HT-29 (cell line): ENCODE data around the gene LHX2. TPM values are rescaled to one million over a fixed set of nuclear protein-coding genes. Genes with fewer than 3 reads are reported as not detected.
"Not testable (repeated sequence)": the region's sequence is repeated elsewhere in the genome, so short reads cannot be mapped to it uniquely, and the experiment has no call there.

Experiments used
- DNase-seq: peaks from one replicate; pipeline ENCODE4 v3.0.0-alpha.2; 2015; ENCODE audit warnings: low spot score
- total RNA-seq: library from RNA; depleted of rRNA; stranded (reverse); fragments of >200 nt; shearing (Covaris generic); gene quantifications from 2 replicates; pipeline ENCODE4 v1.2.3, GENCODE V29; 2014; rRNA removed

The LHX2 gene, protein sequence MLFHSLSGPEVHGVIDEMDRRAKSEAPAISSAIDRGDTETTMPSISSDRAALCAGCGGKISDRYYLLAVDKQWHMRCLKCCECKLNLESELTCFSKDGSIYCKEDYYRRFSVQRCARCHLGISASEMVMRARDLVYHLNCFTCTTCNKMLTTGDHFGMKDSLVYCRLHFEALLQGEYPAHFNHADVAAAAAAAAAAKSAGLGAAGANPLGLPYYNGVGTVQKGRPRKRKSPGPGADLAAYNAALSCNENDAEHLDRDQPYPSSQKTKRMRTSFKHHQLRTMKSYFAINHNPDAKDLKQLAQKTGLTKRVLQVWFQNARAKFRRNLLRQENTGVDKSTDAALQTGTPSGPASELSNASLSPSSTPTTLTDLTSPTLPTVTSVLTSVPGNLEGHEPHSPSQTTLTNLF
- total RNA-seq, result not detected in 2 replicates

DNA sequence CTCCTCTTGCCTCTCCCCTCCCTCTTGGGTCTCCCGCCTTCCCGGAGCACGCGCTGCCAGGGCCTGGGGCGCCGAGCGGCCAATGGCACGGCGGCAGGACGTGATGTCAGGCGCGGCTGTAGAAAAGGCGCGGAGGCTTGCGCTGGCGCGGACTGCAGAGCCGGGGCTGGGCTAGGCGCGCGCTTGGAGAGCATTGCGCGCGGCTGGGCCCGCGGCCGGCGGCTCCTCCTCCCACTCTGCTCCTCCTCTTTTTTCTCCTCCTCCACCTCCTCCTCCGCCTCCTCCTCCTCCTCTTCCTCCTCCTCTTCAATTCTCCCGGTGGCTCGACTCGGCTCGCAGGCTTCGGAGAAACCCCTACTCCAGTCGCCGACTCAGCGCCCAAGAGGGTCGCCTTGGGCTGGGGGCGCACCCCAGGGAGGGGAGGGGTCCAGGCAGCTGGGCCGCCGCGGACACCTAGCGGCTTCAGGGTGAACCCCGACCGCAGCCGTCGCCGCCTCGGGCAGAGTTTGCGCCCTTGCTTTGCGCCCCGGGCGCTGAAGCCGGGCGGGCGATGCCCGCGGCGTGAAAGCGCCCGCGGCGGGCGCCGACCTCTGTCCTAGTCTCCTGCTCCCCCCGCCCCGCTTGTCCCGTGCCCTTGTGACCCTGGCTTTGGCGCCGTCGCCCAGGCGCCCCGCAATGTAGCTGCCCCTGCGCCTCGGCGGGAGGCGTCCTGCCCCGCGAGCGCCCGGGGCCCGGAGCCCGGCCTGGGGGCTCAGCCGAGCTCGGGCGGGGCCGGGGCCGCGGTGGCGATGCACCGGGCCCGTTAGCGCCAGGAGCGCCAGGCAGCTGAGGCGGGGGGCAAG is at the start of gene LHX2:
LHX2 (plus strand) TSS at position 309 of the 842 bp plus-strand sequence. CDS start 581 bp downstream, outside the sequence.
- DNase-seq, result no peak

DNA sequence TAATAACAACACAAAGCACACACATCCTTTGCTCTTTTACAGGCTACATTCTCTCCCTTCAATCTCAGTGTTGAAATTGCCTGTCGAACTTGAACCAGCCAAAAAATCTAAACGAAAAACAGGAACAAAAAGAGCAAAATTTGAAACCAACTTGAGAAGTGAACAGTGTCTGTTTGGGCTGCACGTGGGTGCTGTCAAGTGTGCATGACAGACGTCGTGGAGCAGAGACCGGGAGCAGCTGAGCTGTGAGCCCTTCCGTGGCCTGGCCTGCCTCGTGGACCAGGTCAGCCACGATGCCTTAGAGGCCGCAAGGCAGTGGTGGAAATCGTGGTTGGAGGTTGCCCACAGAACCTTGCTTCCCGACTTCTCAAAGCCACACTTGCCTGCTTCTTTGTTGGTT is 46.8 kb upstream of the LHX2 start:
- no peak for DNase-seq

DNA sequence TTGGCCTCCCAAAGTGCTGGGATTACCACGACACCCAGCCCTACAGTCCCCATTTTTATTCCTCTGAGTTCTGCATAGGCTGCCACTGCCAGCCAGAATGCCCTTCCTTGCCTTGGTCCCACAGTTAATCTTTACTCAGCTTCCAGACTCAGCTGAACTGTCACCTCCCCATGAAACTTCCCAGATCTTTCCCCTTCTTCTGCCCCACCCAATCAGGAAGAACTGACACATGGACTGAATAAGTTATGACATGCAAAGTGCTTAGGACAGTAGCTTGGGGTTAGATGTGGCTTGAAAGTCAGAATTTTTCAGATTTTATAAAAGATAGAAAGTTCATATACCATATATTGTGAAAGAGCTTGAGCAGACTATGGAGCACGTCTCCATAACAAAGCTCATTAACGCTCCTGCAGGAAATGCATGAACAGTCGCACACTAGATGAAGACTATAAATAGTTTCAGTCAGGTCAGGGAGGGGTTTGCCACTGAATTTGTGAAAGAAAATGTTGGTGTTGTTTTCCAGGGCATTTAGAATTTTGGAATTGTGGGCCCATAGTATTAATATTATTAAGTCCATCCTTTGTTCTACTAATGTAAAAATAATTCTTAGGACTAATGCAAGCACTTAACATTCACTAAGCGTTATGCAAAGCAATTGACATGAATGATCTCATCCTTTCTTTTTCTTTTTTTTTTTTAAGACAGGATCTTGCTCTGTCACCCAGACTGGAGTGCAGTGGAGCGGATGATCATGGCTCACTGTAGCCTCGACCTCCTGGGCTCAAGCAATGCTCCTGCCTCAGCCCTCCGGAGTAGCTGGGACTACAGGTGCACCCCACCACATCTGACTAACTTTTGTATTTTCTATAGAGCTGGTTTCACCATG is 45.5 kb upstream of the LHX2 start:
- no peak for DNase-seq

DNA sequence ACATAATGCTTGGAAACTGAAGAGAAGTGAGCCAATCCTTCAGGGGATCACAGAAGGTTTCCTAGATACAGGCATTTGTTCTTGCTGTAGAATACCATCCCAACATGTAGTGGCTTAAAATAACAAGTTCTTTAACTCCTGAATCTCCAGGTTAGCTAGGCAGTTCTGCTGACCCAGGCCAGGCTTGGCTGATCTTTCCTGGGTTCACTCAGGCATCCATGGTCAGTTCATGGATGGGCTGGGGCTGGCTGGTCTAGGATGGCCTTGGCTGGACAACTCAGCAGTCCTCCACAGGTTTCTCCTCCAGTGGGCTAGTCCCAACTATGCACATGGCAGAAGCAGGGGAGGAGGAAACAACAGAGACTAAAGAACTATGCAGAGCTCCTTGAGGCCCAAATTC is 44.2 kb upstream of the LHX2 start:
- no peak for DNase-seq

DNA sequence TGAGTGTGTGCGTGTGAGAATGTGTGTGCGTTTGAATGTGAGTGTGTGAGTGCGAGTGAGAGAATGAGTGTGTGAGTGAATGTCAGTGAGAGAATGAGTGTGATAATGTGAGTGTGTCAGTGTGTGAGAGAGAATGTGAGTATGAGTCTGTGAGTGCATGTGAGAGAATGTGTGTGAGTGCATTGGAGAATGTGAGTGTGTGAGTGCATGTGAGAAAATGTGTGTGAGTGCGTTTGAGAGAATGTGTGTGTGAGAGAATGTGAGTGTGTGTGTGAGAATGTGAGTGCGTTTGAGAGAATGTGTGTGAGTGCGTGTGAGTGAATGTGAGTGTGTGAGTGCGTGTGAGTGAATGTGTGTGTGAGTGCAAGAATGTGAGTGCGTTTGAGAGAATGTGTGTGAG is 39.0 kb upstream of the LHX2 start:
- no peak for DNase-seq

DNA sequence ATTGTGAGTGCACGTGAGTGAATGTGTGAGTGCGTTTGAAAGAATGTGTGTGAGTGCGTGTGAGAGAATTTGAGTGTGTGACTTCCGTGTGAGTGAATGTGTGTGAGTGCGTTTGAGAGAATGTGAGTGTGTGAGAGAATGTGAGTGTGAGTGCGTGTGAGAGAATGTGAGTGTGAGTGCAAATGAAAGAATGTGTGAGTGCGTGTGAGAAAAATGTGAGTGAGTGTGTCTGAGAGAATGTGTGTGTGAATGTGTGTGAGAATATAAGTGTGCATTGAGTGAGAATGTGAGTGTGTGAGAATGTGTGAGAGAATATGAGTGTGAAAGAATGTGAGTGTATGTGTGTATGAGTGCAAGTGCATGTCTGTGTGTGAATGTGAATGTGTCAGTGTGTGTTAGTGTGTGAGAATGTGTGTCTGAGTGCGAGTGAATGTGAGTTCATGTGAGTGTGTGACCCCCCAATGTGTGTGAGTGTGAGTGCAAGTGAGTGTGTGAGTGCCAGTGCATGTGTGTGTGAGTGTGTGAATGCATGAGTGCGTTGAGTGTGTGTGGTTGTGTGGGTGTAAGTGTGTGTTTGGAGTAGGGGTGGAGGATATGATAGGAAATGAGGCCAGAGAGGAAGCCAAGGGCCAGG is 37.9 kb upstream of the LHX2 start:
- no peak for DNase-seq

DNA sequence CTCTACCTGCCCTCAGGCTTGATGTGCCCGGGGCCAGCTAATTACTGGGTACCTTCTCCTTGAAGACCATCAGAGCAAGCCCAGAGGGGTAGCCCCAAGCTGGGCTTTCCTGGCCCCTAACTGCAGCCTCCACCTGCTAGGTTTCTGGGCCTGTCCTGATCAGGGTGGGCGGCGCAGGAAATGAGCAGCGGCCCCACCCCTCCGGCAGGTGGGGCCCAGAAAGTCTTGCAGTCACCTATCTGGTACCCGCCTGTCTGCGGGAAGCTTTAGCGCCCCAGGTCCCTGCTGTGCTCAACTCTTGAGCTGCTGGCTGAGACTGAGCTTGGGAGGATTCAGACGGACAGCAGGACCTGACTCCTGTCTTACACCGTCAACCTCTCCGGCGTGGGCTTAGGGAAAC is 37.1 kb upstream of the LHX2 start:
- no peak for DNase-seq

DNA sequence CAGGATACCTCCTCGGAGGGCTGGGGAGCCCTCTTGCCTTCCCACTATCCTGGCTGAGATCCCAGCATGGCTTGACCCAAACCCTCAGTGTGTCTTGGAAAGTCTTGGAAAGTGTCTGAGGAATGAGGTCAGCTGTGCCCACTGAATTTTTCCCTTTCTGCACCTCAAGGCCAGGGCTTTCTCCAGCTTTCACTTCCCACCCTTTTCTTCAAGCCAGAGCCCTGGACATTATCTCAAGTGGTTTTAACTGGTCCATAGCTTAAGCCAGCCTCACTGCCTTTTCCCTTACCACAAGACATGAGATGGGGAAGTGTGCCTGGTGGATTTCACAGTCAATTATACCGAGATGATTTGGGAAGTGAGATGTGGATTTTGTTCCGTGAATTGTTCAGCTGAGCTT is 35.7 kb upstream of the LHX2 start:
- no peak for DNase-seq

DNA sequence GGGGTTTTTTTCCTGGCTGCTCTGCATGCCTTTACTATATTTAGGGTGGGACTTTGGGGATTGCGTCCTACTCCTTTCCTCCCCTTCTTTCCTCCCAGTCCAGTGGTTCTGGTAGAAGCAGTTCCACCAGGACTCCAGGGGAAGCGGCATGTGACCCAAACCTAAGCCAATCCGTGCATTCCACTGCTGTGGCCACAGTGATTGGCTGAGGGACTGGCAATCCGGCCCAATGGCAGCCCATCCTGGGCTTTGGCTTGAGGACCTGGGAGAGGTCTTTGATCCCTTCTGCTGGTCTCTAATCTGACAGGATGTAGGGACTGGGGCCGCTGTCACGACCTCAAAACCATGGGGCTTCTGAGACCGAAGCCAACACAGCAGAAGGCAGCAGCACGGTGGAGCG is 35.0 kb upstream of the LHX2 start:
- DNase-seq, result not testable (repeated sequence)

DNA sequence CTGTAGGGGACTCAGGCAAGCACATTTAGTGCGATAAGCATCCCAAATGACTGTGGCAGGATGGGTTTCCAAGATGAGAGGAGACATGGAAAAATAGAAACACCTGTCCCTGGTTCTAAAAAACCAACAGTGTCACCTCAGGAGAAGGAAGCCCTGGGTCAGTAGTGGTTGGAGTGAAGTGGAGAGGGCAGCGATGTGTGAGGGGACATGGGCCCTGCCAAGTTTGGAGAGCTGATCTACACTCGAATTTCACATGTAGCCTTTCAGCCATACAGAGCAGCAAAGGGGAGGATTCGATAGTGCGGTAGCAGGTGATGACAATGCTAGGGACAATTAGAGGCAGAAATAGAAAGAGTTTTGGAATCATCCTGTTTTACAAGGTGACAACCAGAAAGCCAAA is 32.6 kb upstream of the LHX2 start:
- no peak for DNase-seq

DNA sequence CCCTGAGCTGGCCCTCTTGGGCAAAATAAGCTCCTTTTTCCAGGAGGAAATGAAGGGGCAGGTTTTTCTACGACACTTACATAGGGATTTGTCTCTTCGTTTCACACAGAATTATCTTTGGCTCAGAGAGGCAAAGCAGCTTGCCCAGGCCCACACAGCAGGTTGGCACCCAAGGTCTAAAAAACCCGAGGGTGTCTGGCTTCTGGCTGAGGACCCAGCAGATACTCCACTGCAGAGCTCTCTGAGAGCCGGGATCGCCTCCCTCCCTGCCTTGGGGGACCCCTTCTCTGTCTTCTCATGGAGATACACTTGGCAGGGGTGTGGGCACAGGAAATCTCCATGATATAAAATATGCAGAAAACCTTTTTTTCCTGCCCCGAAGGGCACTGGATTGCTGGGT is 29.0 kb upstream of the LHX2 start:
- no peak for DNase-seq

DNA sequence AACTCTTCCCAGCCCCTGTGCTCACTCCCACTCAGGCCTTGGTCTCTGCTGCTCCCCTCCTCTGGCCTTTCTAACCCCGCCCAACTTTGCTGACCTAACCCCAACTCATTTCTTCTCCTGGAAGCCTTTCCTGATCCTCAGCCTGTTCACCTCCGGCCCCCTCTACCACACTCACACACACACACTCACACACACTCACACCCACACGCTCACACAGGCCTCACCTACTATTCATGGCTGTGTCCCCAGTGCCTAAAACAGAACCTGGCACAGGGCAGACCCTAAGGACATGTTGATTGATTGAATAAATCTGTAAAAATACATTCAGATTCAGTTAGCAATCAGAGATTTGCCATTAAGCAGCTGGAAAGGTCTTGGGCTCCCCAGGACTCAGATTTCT is 28.5 kb upstream of the LHX2 start:
- DNase-seq, result no peak

DNA sequence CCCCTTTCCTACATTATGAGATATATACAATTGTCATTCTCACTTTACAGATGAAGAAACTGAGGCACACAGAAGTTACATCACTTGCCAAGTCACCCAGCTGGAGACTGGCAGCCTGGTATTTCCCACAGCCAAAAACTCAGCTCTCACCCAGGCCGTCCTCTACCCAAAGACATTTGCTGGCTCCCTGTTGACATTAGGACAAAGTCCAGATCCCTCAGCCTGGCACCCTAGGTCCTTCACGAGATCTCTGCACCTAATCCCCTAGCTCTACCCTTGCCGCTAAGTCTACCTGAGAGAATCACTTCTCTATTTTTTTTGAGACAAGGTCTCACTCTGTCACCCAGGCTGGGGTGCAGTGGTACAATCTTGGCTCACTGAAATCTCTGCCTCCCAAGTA is 26.8 kb upstream of the LHX2 start:
- DNase-seq, result no peak

DNA sequence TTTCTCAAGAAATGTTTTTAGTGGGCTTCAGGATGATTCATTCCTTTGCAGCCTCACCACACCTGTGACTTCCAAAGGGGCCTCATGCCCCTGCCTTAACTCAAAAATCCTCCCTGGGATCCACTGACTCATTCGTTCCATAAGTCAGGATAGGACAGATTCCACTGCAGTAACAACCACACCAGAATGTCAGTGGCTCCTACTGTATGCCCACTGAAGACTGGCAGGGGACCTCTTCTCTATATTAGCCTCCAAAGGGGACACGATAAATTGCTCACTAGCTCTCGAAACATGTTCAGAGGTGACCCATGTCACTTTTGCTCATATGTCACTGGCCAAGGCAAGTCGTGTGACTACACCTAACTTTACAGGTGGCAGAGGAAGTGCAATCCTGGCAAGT is 25.7 kb upstream of the LHX2 start:
- no peak for DNase-seq

DNA sequence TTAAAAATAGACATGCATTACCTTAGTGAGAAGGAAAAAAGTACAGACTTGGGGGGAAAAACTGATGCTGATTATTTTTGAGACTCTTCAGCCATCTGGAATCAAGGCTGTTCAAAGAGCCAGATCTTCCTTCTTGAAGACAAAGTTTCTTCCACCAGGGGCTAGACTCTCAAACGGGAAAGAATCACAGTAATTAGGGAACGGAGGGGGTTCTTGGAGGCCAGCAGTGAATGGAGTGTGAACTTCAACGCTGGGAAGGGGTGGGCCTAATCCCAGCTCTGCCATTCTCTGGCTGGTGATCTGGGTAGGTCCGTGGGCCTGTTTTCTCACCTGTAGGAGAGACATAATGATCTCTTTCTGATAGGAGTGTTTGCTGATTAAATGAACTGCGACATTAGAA is 21.1 kb upstream of the LHX2 start:
- no peak for DNase-seq

DNA sequence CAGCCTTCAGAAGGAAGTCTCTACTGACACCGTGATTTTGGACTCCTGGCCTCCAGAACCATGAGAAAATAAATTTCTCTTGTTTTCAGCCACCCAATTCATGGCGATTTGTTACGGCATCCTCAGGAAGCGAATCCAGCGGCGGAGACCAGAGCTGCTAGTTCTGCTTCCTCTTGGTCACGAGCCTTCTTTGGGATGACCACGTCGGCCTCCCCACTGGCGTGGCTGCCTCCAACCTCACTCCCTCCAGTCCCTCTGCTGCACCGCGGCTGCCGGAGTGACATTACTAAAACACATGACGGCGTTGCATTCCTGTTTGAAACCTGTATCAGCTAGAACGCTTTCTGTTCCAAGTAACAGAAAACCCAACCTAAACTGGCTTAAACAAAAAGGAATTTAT is 18.9 kb upstream of the LHX2 start:
- not testable (repeated sequence) for DNase-seq

DNA sequence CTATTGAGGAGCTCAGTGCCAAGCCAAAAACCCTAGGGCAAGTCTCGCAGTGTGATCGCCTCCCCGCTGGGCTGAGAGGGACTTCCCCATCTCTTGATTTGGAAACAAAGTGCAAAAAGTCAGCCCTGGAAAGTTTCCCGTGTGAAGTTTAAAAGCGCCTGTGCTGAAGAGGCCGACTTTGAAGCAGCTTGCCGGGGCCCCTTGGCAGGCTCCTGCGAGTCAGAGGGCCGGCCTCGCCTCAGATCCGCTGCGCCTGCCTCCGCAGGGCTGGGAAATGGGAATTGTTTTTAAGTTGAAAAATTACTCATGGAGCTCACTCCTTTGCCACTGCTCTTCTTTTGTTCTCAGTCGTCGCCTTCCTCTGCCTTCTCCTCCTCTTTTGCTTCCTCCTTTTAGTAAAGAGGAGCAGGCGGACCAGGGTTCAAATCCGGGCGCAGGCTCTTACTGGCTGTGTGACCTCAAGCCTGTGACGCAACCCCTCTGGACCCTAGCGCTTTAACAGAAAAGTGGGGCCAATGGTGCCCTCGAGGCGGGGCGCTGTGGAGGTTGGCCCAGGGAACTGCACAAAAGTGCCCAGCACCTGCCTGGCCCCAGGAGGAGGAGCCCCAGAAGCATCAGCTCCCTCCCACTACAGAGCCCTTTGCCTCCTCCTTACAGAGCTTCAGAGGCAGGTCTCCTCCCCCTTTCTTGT is 14.7 kb upstream of the LHX2 start:
- no peak for DNase-seq

DNA sequence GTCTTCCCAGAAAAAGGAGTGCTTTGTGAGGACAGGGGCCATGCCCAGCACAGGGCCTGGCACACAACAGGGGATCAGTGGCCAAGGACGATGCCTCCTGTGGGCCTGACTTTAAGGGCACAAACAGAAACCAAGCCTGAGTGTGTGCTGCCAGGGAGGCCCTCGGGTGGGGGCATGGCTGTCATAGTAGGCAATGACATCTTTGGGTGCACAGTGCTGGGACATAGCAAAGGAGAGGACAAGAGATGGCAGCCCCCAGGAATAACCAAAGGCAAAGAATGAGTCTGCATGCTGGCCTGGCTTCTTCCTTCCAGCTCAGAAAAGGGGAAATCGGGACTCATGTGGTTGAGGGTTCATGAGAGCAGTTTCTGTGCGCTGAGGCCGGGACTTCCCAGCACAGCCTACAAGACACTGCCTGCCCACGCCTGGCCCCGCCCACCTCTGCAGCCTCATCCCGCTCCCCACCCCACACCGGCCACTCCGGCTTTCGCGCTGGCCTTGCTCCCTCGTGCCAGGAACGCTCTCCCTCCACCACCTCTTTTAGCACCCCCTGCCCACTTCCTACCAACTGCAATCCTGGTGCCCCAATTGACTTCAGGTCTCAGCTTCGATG is 13.8 kb upstream of the LHX2 start:
- no peak for DNase-seq

DNA sequence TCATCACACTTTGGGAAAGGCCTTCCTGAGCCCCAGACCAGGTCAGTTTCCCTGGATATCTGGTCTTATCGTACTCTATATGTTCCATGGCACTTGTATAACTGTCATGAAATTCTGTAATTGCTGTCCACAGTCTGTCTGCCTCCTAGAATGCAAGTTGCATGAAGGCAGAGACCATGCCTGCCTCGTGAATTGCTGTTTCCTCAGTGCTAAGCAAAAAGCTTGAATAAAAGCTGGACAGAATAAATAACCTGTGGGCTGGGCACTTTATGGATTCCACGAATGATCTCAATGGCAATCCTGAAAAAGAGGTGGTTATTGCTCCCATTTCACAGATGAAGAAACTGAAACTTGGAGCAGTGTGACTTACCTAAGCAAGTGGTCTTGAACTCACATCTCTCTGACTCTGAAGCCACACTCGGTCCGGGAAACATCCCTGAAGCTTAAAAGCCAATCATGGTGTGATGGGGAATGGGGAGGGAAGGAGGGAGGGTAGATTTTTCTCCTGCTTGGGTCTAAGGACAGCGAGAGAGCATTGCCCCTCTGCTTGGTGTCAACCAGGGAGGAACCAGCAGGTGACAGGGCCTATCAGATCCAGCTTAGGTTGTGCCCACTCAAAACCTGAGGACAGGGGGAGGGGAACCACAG is 13.2 kb upstream of the LHX2 start:
- no peak for DNase-seq
